ENCODE measurements around the gene PSMG2. TPM values are rescaled to one million over a fixed set of nuclear protein-coding genes. Genes with fewer than 3 reads are reported as not detected.
A peak's percentile ranks its signal among the peaks of the same experiment; 100 is the strongest.

Gene PSMG2
- polyA plus RNA-seq, 1 of the 3 experiments (the other 2 are of a cell fraction), result 36.0 TPM

GRCh38 chr18:12703664-12704063, 822 bp downstream of the PSMG2 start:
- Histone ChIP-seq H3K4me1 (ENCODE audit: control insufficient read depth in 1 of 2, insufficient read depth in 2 of 2, low read depth in 1 of 2, low read length in 1 of 2) (peaks cover 13 to 15% of the 10 kb centered on the region in 2 experiments; a peak in 3 of 4 replicates), H2AFZ (ENCODE audit: low read depth) (peak overlapping the region; percentile 94), H3K9me3 (no peaks in the 10 kb centered on the region), H3K36me3 (replicated peaks in 1 of 2; ENCODE audit: control insufficient read depth in 1 of 2, insufficient read depth in 2 of 2, low read length in 1 of 2) (peaks cover 27 to 34% of the 10 kb centered on the region in 2 experiments), H3K27ac (ENCODE audit: low read depth in 2 of 2, low read length in 1 of 2) (peak overlapping the region; percentile 92 to 96), H3F3A (replicated peaks; ENCODE audit: insufficient read depth) (peaks cover 32% of the 10 kb centered on the region), H3K4me2 (peak overlapping the region; percentile 78), H3K79me2 (ENCODE audit: insufficient read depth) (peaks cover 81% of the 10 kb centered on the region), H3K4me3 (ENCODE audit: low read depth in 2 of 2, low read length in 1 of 2) (peak overlapping the region; percentile 91 to 100), H3K9me2 (no peaks in the 10 kb centered on the region), H3K27me3 (ENCODE audit: insufficient read depth) (no peaks in the 10 kb centered on the region), H4K20me1 (ENCODE audit: insufficient read depth) (peaks cover 16% of the 10 kb centered on the region), H3K9ac (peak overlapping the region; percentile 99)
- peak; percentile 34 for DNase-seq
- ChIA-PET POLR2A (no interaction called here), CTCF (interaction anchor here (1.2 to 1.5 kb wide), 2 partner anchors 15 to 24 kb away, joined by 3 to 4 read pairs; no protein-coding TSS in a partner anchor)
- WGBS (ENCODE audit: low lambda C conversion rate), result 2% methylated on average over 2 of the region's 2 CpGs
- TF ChIP-seq, protein P1, sequence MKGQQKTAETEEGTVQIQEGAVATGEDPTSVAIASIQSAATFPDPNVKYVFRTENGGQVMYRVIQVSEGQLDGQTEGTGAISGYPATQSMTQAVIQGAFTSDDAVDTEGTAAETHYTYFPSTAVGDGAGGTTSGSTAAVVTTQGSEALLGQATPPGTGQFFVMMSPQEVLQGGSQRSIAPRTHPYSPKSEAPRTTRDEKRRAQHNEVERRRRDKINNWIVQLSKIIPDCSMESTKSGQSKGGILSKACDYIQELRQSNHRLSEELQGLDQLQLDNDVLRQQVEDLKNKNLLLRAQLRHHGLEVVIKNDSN (IDR thresholded peaks at IDR 0.05; ENCODE audit: borderline replicate concordance, low read depth), result no peak
- TF ChIP-seq IRF3 (IDR thresholded peaks at IDR 0.05; ENCODE audit: low read depth, low read length) (no peak), SIN3A (IDR thresholded peaks at IDR 0.05; ENCODE audit: borderline replicate concordance, low read depth, low read length) (no peak), RXRA (IDR thresholded peaks at IDR 0.05; ENCODE audit: borderline replicate concordance, low read depth) (no peak), MEF2A (IDR thresholded peaks at IDR 0.05; ENCODE audit: borderline replicate concordance, low read depth) (no peak), GATA2 (CRISPR knock-in tag; IDR thresholded peaks at IDR 0.05) (no peak), POLR2AphosphoS5 (IDR thresholded peaks at IDR 0.05; ENCODE audit: low read depth, low read length) (no peak), NRF1 (IDR thresholded peaks at IDR 0.05; ENCODE audit: low read depth, low read length) (no peak), FOXM1 (IDR thresholded peaks at IDR 0.05; ENCODE audit: low read depth) (no peak)
- TF ChIP-seq, protein P2, sequence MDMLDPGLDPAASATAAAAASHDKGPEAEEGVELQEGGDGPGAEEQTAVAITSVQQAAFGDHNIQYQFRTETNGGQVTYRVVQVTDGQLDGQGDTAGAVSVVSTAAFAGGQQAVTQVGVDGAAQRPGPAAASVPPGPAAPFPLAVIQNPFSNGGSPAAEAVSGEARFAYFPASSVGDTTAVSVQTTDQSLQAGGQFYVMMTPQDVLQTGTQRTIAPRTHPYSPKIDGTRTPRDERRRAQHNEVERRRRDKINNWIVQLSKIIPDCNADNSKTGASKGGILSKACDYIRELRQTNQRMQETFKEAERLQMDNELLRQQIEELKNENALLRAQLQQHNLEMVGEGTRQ (IDR thresholded peaks at IDR 0.05; ENCODE audit: borderline replicate concordance, low read depth, low read length), result no peak

DNA sequence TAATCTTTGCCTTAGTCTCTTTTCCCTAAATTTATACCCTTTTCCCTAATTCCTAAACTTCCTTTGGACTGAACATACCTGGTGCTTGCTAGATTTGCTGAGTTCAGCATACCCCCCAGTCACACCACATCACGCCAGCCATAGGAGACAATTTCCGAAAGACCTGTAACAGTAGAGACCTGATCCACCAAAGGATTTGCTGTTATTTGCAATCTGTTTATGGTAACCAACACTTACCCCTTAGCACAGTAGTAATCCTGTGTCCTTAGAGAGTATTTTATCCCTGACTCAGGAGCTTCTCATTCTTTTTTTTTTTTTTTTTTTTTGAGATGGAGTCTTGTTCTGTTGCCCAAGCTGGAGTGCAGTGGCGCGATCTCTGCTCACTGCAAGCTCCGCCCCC, 8.6 kb downstream of the PSMG2 start:
- no peak for DNase-seq
- ChIA-PET CTCF (interaction anchor here (2.5 kb wide), 1 partner anchor 16 kb away, joined by 10 read pairs; no protein-coding TSS in a partner anchor), POLR2A (no interaction called here)
- no peaks in the 10 kb centered on the region for H4K20me1 ChIP-seq (ENCODE audit: insufficient read depth)
- no peak overlapping the region for H3K4me2 ChIP-seq
- H3K9me3 ChIP-seq, result no peaks in the 10 kb centered on the region
- WGBS (ENCODE audit: low lambda C conversion rate), result 100% methylated on average over 5 of the region's 5 CpGs
- no peak overlapping the region for H3K27ac ChIP-seq (ENCODE audit: low read depth in 2 of 2, low read length in 1 of 2)
- H3K4me3 ChIP-seq (ENCODE audit: low read depth in 2 of 2, low read length in 1 of 2), result no peak overlapping the region
- H3K36me3 ChIP-seq (replicated peaks in 1 of 2; ENCODE audit: control insufficient read depth in 1 of 2, insufficient read depth in 2 of 2, low read length in 1 of 2), result peaks cover 33 to 69% of the 10 kb centered on the region in 2 experiments
- peaks cover 6% of the 10 kb centered on the region for H3F3A ChIP-seq (replicated peaks; ENCODE audit: insufficient read depth)
- no peak overlapping the region for H2AFZ ChIP-seq (ENCODE audit: low read depth)
- no peaks in the 10 kb centered on the region for H3K27me3 ChIP-seq (ENCODE audit: insufficient read depth)
- H3K9ac ChIP-seq, result no peak overlapping the region
- H3K79me2 ChIP-seq (ENCODE audit: insufficient read depth), result peaks cover 22% of the 10 kb centered on the region; the same call in 1 of the 2 replicates
- H3K4me1 ChIP-seq (ENCODE audit: control insufficient read depth in 1 of 2, insufficient read depth in 2 of 2, low read depth in 1 of 2, low read length in 1 of 2), result no peaks in the 10 kb centered on the region
- no peak for TF ChIP-seq REST (IDR thresholded peaks at IDR 0.05; ENCODE audit: low read depth, low read length)
- TF ChIP-seq, protein P1 (IDR thresholded peaks at IDR 0.05; ENCODE audit: borderline replicate concordance, low read depth), result no peak
- no peak for TF ChIP-seq RCOR1 (IDR thresholded peaks at IDR 0.05; ENCODE audit: low read length)
- TF ChIP-seq, protein P3, sequence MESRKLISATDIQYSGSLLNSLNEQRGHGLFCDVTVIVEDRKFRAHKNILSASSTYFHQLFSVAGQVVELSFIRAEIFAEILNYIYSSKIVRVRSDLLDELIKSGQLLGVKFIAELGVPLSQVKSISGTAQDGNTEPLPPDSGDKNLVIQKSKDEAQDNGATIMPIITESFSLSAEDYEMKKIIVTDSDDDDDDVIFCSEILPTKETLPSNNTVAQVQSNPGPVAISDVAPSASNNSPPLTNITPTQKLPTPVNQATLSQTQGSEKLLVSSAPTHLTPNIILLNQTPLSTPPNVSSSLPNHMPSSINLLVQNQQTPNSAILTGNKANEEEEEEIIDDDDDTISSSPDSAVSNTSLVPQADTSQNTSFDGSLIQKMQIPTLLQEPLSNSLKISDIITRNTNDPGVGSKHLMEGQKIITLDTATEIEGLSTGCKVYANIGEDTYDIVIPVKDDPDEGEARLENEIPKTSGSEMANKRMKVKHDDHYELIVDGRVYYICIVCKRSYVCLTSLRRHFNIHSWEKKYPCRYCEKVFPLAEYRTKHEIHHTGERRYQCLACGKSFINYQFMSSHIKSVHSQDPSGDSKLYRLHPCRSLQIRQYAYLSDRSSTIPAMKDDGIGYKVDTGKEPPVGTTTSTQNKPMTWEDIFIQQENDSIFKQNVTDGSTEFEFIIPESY (IDR thresholded peaks at IDR 0.05; ENCODE audit: borderline replicate concordance, low read depth), result no peak
- no peaks in the 10 kb centered on the region for H3K9me2 ChIP-seq
